Fibroblast of skin of left quadriceps (primary cell): ENCODE results near the gene GRIN2A.

ENCODE experiments used
- DNase-seq, 2 experiments: peaks; one replicate each; pipeline ENCODE4 v3.0.0-alpha.2; 2013; ENCODE audit warnings: low read depth in 2 of 2

GRIN2A gene

DNA sequence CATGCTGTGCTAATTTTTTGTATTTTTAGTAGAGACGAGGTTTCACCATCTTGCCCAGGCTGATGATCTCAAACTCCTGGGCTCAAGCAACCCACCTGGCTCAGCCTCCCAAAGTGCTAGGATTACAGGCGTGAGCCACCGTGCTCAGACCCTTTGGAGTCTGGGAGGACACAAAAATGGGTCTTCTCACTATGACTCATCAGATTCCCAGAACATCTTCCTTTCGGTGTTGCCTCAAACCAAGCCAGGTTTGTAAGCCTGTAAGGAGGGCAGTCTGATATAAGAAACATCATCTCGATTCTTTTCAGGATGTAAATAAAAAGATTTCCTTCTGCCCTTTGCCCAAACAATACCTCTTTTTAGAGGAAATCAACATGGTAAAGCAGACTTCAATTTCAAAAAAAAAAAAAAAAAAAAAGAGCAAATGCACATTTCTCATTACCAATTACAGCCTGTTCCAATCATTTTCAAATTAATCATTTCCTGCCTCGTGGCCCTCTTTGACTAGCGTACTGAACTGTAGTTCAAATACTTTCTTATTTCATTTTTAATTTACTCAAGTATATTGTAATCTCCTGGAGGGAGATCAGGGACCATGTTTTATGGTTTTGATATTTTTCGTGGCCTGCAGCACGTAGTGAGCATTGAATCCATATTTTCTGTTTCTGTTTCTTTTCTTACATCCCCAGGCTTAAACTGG is 409.6 kb downstream of the GRIN2A start:
- DNase-seq, result no peak

DNA sequence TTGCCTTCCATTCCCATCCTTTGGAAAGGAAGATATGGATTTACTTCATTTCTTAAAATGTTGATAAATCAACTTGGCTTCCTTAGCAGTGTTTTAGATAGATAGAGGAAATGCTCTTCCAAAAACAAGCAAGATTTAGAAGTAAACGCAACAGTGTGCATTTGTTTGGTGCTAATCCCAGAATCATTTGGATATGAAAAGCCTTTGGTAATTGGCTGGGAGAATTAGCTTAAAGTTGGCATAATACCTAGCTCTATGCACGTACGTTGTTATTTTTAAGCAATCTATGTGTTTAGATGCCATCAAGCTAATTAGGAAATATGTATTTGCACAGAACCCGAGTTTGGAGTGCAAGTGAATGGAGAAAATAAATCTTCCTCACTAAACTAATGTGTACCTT is 415.3 kb downstream of the GRIN2A start:
- DNase-seq, result no peak

DNA sequence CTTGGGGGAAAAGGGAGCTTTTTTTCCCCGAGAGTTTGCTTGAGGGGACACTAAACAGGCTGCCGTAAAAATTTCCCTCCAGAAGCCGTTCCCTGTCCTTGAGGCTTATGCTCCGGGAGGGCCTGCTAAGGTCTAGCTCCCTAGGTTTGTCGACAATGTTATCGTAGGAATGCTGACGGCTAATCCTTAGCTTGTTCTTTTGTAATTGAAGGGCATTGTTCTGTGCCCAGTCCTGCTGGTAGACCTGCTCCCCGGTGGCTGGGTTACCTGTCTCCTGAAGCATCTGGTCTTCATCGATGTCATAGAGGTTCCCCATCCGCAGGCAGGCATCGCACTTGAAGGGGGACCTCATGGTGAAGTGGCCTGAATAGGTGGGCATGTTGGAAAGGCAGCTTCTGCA is 418.7 kb downstream of the GRIN2A start:
- no peak for DNase-seq

DNA sequence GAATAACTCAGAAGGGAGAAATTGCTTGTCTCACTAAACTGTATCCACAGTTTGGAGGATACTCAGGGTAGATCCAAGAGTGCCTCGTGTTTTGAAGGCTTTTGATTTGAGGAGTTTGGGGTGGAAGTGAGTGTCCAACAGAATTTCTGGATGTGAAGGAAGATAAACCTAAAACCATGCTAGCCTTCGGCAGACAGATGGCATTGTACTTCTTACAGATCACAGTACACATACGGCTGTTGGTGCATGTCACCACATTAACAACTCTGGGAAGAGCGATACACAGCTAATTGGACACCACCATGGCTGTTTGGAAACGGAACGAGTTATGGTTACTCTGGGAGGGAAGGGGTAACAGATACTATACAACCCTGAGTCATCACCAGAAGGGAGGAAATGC is 420.4 kb downstream of the GRIN2A start:
- DNase-seq, result no peak

DNA sequence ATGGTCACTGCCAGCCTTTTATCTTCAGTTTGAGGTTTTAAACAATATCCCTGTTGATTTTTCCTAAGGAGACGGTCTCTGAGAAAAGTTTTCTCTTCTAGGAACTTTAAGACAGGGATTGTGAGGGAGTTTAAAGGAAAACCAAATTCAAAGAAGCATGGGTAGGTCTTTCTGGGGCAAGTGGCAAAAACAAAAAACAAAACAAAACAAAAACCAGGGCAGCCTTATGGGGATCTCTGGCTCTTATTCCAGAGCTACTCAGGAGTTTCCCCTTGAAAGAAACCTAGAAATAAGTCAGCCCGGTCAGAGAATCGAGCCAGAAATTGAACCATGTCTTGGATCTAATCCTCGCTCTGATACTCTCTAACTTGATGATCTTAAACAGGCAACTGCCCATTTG is 424.5 kb downstream of the GRIN2A start:
- DNase-seq, result no peak

DNA sequence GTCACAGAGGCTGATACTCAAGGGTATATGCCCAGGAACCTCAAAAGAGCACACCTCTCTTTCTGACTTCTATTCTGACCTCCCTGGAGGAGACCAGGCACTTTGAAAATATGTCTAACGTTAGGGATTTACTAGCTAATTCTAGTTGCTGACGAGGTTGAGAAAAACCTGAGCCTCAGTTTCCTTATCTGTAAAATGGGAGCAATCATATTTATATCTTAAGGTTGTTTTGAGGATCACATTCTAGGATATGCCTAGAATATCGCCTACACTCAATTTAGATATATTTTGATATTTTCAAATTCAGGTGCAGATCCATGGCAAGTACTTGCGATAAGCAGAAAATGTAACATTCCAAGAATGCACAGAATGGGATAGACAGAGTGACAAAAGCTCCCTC is 425.8 kb downstream of the GRIN2A start:
- no peak for DNase-seq

DNA sequence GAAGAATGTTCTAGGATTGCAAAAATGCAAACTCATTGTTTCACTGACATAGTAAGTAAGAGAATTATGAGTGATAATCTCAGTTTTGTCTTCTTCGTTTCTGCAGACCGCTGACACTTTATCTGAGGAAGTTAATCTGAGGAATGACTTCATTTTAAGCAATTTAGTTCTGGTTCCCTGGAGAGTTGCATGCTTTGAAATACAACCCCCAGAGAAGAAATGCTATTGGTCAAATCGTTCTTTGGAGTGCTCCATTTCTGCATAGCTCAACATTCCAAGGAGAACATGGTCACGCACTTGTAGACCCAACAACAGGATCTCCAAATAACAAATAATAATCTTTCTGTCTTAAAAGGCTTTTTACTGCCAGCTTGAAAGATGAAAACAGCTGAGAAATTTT is 427.1 kb downstream of the GRIN2A start:
- no peak for DNase-seq

DNA sequence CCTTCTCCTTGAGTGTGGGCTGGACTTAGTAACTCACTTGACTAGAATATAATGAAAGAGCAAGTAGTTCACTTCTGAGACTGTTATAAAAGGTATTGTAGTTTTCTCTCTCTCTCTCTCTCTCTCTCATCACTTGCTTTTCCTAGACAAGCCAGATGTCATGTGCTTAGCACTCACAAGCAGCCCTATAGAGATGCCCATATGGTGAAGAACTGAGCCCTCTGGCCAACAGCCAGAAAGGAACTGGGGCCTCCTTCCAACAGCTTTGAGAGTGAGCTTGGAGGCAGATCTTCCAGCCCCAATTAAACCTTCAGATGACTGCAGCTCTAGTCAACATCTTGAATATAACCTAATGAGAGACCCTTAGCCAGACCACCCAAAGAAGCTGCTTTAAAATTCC is 440.5 kb downstream of the GRIN2A start:
- no peak for DNase-seq

DNA sequence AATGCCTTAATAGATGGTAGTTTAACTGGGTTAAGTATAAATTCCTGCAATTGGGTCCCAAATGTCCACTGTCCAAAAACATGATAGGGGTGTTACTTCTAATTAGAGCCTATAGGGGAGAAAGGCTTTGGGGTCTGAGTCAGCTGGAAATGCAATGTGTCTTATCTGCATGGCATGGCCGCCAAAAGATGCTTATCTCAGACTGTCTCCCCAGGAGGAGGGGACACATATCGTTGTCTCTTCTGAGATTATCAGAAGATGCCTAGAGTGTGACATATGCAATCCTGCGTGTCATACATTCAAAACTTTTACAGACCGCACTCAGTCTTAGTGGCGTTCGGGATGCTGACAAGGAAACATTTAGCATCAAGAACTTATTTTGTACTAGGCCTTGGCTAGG is 442.9 kb downstream of the GRIN2A start:
- no peak for DNase-seq

DNA sequence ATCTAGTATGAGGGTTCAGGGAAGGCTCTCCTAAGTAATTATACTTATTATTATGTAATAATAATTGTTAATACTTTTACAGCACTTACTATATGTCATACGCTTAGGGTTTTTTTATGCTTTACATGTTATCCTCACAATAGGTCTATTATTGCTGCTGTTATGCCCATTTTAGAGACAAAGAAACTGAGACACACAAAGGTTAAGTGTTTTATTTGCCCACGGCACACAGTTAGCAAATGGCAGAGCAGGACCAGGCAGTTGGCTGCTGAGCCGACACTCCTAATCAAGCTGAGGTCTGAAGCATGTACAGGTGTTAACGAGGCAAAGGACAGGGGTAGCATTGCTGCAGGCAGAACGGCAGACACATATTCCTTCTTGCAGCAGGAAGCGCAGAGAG is 443.5 kb downstream of the GRIN2A start:
- DNase-seq, result no peak

DNA sequence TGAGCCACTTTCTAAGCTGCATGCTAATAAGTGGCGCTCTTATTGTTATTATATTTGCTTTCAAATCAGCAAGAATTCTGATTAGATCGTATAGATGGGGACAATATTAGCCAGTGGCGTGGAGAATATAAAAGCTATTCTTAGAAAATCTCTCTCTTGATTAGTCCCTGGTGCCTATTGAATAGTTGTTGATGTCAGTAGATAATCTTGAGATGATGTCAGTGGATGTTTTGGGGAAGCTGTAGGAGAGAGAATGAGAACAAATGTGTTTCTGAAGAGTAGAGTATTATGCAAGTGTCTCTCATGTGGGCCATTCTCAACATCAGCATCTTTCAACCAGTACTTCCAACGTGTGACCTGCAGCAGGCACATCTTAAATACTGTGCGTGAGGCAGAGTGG is 445.7 kb downstream of the GRIN2A start:
- no peak for DNase-seq

DNA sequence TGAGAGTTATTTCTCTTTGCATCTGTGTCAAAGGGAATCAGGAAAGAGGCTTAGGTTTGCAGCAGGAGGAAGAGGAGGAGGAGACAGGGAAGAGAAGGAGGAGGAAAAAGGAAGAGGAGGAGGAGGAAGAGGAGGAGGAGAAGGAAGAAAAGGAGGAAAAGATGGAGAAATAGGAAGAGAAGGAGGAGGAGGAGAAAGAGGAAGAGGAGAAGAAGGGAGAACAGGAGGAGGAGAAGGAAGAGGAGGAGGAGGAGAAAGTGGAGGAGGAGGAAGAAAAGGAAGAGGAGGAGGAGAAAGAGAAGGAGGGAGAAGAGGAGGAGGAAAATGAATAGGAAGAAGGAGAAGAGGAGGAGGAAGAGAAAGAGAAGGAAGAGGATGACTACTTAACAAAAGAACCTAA is 459.1 kb downstream of the GRIN2A start:
- no peak for DNase-seq

DNA sequence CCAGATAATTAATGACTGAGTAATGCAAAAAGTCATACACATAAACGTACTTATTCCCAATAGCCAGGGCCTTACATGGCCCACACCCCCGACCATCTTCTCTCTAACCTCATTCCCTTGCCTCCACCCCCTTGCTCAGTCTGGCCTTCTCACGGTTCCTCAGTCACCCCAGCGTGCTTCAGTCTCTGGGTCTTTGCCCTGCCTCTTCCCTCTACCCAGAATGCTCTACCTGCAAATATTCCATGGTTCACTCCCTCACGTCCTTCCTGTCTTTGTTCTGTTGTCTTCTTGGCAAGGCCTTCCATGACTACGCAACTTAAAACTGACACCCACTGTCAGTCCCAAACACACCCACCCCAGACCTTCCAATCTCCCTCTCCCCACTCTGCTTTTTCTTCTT is 468.3 kb downstream of the GRIN2A start:
- no peak for DNase-seq

DNA sequence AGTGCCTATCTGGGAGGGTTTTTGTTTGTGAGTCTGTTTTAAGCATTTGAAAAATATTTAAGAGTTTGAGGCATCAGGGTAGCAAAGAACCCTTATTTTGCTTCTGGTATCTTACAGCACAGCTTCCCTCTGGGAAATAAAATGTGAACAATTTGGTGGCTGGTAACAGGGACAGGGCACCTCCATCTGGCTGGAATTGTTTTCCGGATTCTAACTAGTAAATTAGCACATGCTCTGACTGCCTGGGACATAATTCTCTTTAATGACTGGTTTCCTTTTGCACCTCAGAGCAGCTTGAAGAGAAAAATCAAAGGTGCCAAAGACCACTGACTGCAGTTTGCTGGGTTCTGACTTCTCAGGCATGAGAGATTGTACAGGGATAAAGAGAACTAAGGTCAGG is 469.1 kb downstream of the GRIN2A start:
- DNase-seq, result no peak

DNA sequence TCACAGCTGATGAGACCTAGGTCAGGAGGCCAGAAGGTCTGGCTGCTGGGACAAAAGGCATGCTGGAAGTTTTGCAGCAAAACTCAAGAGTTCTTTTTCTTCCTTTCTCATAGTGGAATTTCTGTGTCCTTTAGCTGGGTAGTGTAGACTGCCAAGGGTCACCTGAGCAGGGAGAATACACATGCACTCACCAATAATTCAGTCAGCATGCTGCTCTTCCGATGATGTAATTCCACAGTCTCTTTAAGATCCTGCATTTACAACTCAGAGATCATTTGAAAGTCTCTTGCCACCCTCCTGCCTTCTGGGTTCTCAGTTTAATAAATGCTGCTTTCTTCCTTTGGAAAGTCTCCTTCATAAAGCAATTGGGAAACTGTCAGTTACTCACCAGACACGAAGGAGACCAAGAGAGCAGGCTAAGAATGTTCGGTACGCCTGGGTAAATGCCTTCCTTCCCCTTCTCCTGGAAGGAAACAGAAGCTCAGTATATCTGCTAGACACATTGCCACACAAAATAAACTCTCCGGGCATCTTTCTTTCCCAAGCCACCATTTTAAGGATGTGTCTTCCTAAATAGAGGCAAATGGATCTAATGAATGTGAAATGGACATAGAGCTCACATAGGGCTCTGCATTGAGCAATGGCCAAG is 473.1 kb downstream of the GRIN2A start:
- DNase-seq, result no peak

DNA sequence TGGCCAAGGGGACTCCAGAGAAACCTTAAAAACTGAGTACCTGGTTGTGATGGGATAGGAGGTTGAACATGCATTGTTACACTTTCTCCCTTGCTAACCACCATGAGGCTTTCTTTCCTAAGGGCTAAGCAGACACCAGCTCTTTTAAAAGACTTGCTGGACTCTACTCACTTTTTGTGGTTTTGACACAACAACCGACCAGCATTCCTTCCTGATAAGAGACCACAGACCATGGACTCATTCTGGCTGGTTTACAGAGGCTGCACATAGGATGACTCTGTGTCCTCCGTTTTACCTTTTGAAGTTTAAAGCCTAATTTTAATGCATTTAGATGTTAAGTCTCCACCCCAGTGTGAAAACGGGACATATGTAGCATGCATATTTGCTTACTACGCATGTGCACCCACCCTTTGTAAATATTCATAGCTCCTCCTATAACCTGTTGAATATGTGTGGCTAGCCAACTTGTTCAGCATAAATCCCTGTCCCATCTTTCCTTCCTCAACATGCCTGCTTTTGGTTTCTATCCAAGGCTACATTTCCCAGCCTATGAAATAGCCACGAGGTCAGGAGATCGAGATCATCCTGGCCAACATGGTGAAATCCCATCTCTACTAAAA is 475.9 kb downstream of the GRIN2A start:
- DNase-seq, result no peak

DNA sequence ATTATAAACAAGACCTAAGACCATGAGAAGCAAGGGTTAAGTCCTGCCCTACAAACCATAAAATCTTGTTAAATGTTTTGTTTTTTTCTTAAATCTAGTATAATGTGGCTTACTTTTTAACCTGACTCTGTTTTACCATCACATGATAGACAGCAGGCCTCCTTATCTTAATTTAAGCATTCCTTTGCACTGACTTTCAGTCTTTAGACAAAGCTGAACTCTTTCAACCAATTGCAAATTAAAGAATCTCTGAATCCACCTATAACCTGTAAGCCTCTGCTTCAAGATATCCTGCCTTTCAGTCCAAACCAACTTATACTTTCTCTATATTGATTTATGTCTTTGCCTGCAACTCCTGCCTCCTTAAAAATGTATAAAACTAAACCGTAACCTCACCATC is 478.5 kb downstream of the GRIN2A start:
- DNase-seq, result no peak
